AG08396 (cell line): ENCODE results near the gene KRTAP10-5.
"Not testable (repeated sequence)": the region's sequence is repeated elsewhere in the genome, so short reads cannot be mapped to it uniquely, and the experiment has no call there.

Experiments
- DNase-seq: peaks from one replicate; pipeline ENCODE4 v3.0.0; 2012; ENCODE audit warnings: low spot score, mixed read lengths

The KRTAP10-5 gene

GRCh38 chr21:44590897-44591800, 10.7 kb upstream of the KRTAP10-5 start:
- DNase-seq = not testable (repeated sequence)

- DNase-seq = no peak
Observed at GRCh38 chr21:44590311-44590721, 9.9 kb upstream of the KRTAP10-5 start.

DNA sequence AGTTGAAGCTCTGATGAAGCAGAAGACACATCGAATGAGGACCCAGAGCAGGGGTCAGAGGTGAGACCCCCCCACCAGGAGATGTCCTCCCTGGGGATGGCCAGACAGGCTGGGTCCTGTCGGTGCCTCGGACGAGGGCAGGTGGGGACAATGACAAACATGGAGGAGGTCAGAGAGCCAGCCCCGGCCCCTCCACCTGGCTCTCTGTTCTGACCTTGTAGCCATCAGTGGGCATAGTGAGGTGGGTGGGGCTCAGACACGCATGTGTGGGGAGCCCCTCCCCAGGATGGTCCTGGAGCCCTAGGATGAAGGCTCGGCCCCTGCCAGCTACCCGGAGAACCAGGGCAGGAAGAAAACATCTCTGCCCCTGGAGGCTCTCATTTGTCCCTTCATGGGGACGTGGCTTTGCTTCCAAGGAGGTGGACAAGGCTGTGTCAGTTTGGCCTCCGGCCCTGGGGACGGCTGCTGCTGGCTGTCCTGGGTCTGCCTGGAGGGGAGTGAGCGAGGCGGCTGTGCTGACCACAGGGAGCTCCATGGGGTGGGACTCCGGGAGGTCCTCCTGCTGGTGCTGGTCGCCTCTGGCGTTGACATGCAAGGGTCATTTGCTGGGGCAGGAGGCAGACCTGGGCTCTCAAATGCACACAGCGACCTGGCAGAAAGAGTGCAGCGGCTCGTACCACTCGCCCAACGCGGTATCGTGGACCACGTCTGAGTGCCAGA, 9.3 kb upstream of the KRTAP10-5 start:
- DNase-seq = no peak

DNA sequence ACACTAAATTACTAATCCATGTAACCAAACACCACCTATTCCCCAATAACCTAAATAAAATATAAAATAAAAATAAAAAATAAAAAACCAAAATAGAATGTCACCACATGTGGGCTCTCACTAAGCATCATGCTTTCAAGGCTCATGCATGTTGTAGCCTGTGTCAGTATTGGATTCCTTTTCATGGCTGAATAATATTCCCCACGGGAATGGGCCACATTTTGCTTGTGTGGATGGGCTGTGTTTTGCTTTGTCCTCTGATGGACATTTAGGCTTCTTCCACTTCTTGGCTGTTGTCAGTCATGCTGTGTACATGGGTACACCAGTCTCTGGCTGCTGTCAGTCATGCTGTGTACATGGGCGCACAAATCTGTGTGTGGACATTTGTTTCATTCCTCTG, 8.7 kb upstream of the KRTAP10-5 start:
- no peak for DNase-seq

GRCh38 chr21:44585892-44586291, 5.5 kb upstream of the KRTAP10-5 start:
- no peak for DNase-seq

GRCh38 chr21:44583800-44584147, 3.4 kb upstream of the KRTAP10-5 start:
- no peak for DNase-seq

DNA sequence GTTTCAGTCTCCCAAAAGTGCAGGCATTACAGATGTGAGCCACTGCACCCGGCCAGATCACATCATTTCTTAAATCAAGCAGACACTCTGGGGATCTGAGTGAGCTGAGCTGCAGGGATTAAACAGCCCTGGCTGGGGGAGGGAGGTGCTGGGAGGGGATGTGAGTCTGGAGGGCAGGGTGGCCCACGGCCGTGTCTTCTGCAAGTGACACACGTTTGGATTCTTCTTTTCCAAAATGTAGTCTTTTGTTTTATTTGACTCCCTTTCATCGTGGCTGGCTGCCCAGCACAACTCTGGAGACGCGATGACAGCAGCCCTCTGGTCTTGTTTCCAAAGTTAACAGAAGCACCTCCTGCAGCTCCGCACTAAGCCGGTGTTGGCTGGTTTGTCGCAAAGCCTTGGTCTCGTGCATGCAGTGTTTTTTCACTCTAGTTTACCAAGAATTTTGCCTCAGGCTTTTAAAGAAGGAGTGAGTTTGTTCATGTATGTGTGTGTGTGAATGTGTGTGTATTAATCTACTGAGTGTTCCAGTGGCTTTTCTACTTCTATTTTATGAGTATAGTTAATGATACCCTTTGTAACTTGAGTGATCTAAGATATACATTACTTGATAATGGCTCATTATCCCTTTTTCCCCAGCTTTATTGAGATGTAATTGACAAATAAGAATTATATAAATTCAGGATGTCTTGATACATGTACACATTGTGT, 2.8 kb upstream of the KRTAP10-5 start:
- no peak for DNase-seq

- no peak for DNase-seq
Observed at GRCh38 chr21:44582055-44582454, 1.7 kb upstream of the KRTAP10-5 start.

- no peak for DNase-seq
Observed at GRCh38 chr21:44581158-44581557, 754 bp upstream of the KRTAP10-5 start.

DNA sequence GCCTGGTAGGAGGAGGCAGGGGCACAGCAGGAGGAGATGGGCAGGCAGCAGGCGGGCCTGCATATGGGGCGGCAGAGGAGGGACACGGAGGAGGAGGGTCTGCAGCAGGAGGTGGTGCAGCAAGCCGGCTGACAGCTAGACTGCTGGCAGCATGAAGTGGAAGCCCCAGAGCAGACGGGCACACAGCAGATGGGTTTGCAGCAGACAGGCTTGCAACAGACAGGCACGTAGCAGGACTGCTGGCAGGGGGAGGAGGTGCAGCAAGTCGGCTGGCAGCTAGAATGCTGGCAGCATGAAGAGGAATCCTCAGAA, 615 bp downstream of the KRTAP10-5 start:
- no peak for DNase-seq

GRCh38 chr21:44579056-44579832, 1.2 kb downstream of the KRTAP10-5 start:
- DNase-seq = no peak

- DNase-seq = no peak
Observed at GRCh38 chr21:44578371-44579055, 1.9 kb downstream of the KRTAP10-5 start.

- DNase-seq = no peak
Observed at GRCh38 chr21:44576025-44576420, 4.4 kb downstream of the KRTAP10-5 start.

- DNase-seq = no peak
Observed at GRCh38 chr21:44575307-44576024, 4.9 kb downstream of the KRTAP10-5 start.

GRCh38 chr21:44574457-44575306, 5.7 kb downstream of the KRTAP10-5 start:
- DNase-seq = no peak

DNA sequence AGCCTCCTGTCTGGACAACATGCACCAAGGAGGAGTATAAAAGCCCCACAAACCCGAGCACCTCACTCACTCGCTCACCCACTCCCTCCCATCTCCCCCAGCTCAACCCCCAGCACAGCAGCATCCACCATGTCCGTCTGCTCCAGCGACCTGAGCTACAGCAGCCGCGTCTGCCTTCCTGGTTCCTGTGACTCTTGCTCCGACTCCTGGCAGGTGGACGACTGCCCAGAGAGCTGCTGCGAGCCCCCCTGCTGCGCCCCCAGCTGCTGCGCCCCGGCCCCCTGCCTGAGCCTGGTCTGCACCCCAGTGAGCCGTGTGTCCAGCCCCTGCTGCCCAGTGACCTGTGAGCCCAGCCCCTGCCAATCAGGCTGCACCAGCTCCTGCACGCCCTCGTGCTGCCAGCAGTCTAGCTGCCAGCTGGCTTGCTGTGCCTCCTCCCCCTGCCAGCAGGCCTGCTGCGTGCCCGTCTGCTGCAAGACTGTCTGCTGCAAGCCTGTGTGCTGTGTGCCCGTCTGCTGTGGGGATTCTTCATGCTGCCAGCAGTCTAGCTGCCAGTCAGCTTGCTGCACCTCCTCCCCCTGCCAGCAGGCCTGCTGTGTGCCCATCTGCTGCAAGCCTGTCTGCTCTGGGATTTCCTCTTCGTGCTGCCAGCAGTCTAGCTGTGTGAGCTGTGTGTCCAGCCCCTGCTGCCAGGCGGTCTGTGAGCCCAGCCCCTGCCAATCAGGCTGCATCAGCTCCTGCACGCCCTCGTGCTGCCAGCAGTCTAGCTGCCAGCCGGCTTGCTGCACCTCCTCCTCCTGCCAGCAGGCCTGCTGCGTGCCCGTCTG, 6.6 kb downstream of the KRTAP10-5 start, which contains the start of gene KRTAP10-4:
KRTAP10-4 (plus strand) TSS at position 100 of the 827 bp plus-strand sequence; CDS start at position 130, 30 bp downstream.
- DNase-seq = not testable (repeated sequence)

DNA sequence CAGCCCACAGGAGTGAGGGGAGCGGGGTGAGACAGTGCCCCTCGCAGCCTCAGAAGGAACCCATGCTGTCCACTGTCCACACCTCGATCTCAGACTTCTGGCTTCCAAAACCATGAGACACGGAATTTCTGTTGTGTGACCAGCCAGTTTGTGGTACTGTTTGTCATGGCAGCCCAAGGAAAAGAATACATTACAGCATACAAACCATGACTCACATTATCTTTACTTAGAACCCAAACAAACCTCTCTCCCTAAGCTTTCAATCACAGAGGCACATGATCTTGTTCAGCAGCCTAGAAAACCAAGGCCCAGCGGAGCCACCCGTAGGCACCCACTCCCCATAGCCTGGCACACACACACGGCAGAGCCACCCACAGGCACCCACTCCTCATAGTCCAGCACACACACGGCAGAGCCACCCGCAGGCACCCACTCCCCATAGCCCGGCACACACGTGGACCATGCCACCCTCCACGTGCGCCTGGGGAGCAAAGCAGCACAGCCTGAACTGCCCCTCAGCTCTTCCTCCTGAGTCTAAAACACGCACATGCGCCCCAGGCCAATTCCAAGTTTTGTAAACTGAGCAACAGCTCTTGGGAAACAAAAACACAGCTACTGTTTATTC, 7.3 kb downstream of the KRTAP10-5 start:
- peak; percentile 61 for DNase-seq
